GM19193 (cell line): Measurements from ENCODE around the gene MOB3B.

ENCODE experiments used
- POLR2A ChIP-seq: IDR thresholded peaks from 4 replicates; pipeline ENCODE4 v1.6.1; 2011; ENCODE audit not compliant: insufficient read depth, insufficient read length; ENCODE audit errors: extremely low read depth

Gene MOB3B

GRCh38 chr9:27372615-27373014 is 157.0 kb downstream of the MOB3B start:
- TF ChIP-seq POLR2A: no peak

DNA sequence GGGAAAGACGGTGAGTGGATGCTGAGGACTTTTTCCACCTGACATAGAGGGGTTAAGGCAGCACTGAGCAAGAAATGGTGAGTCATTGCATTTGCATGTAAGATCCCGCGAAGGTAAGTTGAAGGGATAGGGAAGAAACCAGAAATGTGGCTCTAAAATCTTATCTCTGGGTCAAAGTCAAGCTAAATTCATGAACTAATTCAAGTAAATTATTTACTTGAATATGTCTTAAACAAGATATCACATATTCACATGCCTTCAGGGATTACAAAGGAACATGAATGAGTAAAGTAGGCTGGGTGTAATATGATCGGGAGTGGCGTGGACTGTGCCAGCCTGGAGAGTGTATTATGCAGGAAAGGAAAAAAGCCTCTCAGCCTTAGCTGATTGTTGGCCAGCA is 158.2 kb downstream of the MOB3B start:
- no peak for TF ChIP-seq POLR2A

- TF ChIP-seq POLR2A: no peak
Measured at GRCh38 chr9:27369591-27369990, 160.0 kb downstream of the MOB3B start.

DNA sequence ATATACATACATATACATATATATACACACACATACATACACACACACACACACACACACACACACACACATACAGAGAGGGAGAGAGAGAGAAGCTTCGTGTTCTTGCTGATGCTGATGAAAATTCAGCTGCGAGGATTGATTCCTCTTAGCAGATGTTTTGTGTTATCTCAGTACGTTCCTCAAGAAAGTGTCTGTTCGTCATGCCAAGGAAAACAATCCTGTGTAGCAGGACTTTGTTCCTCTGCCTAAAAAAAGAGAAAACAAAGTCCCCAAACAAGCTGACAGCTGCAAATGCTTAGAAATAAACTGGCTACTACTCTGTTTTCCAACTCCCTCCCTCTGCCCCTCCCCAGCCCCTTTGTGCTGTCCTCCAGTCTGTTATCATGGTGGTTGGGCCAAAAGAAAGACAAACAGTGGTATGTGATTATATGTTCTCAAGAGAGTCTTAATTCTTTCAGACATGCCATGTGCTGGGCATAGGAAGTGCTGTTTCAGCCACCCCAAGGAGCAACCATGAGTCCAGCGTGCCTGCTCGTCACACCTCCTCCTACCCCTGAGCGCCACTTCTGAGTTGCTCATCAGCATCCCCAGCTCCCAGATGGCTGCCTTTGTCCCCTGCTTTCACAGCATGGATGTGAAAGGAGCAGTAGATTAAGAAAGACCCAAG is 161.2 kb downstream of the MOB3B start:
- no peak for TF ChIP-seq POLR2A

DNA sequence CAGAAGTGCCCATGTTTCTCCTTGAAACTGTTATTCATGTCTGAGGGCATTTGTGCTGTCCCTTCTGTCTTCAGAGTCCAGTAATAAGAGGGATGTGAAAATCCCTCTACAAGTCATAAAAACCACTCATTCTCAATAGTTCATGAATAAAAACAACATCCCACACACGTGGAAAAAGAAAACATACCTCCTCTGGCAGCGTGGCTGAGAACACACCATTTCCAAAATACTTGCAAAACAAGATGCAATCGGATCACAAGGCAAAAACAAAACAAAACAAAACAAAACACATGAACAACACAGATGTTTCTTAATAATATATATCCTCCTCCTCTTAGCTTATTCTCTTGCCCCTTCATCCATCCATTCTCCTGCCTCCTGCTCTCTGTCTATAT is 161.7 kb downstream of the MOB3B start:
- no peak for TF ChIP-seq POLR2A

DNA sequence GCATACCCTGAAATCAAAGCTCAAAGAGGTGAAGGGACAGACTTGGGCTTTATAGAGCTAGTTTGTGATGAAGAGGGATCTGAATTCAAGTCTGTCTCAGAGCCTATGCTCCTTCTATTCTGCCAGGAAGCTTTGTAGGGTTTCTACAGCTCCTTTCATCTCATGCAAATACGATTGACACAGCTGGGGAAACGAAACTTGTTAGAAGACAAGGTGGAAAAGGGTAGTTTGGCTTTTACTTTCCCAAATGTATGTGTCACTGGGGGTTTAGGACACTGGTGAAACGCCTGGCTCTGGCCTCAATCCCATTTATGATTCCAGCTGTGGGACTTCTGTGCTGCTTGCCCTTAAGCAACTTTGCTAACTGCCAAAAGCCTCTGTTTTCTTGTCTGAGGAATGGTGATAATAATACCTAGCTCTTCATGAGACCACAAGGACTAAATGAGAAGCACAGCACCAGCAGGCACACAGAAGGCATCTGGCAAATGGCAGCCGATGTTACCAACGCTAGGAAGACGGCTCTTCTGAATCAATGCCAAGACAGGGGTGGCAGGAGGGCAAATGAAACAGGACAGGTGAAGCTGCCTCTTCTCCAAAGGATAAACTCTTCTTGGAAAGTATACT is 162.3 kb downstream of the MOB3B start:
- TF ChIP-seq POLR2A: no peak

DNA sequence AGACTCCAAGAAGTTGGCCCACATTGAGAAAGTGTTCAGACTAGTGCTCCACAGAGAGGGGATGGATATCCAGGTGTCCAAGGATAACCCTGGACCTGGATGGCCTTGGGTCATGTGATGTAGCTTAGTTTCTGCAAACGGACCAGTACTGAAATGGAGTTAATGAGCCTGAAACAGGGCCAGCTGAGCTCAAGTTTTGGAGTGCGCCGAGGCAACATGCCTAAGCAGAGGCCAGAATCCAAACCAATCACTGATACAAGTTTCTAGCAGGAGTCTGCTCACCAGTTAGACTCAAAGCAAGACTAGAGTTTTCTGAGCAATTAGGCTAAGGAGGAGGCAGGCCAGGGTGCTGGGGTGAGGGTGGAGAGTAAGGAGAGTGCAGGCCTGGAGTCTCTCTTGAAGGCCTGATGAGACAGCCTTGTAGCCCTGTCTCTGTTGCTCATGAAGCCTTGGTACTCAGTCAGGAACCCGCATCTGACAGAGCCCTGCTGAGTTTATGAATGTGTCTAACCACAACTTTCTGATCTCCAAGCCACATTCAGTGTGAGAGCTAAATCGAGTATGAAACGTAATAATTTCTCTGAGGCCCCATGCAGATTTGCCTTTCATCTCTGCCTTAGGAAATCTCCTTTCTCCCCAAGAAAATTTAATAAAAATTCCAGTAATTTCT is 163.8 kb downstream of the MOB3B start:
- no peak for TF ChIP-seq POLR2A

- no peak for TF ChIP-seq POLR2A
Measured at GRCh38 chr9:27362447-27363210, 167.0 kb downstream of the MOB3B start.

DNA sequence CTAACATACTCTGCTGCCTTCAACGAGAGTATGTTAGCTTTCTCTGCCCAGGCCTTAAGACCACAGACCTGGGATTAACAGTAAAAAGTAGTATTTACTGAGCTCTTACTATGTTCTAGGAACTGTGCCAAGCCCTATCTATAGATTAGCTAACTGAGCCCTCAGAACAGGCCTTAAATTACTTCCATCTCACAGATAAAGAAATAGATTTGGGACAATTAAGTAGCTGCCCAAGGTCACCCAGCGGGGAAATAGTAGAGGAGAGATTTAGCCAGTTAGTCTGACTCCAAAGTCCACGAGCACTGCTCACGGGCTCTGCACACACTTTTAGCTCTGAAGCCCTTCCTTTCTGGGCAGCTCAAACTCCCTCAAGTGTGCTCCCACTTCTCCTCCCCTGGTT is 168.1 kb downstream of the MOB3B start:
- no peak for TF ChIP-seq POLR2A

DNA sequence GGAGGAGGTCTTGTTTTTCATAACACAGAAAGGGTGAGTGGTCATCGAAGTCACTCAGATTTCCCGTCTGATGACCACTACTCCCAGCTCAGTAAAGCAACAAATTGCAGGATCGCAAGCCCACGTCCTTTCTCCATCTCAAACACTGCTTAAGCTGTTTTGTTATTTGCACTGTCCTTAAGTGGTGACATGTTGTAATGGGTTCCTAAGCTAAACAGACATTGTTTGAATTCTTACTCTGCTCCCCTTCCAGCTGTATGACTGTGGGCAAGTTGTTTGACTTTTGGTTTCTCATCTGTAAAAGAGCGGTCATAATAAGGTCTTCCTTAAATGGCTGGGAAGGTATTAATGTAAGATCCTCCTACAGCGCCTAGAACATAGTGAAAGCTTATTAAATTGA is 169.9 kb downstream of the MOB3B start:
- no peak for TF ChIP-seq POLR2A

DNA sequence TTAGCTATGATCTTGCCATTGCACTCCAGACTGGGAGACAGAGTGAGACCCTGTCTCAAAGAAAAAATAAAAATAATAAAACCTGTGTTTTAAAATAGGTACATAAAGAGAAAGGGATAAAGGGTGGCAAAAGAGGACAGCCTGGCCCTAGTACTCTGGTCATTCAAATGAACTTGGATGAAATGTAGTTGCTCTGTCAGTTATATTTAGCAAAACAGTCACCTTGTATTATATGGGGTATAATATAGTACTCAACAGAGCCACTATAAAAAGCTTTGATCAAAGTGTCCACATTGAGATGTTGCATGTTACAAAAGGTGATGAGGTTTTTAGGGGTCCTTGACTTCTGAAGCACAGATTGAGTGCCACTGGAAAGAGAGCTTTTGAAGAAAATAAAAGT is 171.6 kb downstream of the MOB3B start:
- TF ChIP-seq POLR2A: no peak

DNA sequence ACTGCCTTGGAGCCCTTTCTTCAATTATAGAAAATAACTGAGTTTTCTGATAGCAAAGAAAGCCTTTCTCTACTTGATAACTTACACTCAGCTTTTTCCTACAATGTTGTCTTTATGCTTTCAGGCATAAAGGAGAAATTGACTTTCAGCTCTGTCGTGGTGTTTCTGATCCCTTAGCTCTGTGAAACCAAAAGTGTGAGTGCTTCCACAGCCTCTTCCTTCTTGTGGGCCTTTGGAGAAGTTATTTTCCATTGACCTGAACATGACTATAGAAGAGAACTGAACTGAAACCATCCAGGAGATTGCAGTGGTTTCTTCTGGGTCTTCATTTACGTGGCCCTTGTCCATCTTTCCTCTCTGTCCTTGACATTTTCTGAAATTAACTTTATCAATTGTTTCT is 173.2 kb downstream of the MOB3B start:
- no peak for TF ChIP-seq POLR2A

DNA sequence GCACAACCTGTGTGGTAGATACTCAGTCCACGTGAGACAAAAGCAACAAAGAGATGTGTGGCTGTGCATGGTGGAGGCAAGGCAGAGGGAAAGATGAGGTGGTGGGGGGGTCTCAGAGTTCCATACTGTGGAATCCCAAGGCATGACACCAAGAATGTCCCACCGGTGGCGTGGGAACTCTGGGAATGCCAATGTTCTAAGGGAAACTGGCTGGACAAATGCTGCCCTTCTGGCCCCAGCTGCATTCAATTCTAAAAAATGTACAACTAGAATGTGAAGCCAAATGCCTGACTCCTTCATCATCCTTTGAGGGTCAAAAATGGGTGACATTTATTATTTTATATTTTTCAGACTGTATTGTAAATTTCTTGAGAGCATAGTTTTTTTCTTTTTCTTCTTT is 174.4 kb downstream of the MOB3B start:
- TF ChIP-seq POLR2A: no peak

- TF ChIP-seq POLR2A: no peak
Measured at GRCh38 chr9:27353474-27354229, 176.0 kb downstream of the MOB3B start.

GRCh38 chr9:27353166-27353473 is 176.5 kb downstream of the MOB3B start:
- no peak for TF ChIP-seq POLR2A
